ENCODE measurements around the gene SLC9C1.
A peak's percentile ranks its signal among the peaks of the same experiment; 100 is the strongest.

Gene SLC9C1

DNA sequence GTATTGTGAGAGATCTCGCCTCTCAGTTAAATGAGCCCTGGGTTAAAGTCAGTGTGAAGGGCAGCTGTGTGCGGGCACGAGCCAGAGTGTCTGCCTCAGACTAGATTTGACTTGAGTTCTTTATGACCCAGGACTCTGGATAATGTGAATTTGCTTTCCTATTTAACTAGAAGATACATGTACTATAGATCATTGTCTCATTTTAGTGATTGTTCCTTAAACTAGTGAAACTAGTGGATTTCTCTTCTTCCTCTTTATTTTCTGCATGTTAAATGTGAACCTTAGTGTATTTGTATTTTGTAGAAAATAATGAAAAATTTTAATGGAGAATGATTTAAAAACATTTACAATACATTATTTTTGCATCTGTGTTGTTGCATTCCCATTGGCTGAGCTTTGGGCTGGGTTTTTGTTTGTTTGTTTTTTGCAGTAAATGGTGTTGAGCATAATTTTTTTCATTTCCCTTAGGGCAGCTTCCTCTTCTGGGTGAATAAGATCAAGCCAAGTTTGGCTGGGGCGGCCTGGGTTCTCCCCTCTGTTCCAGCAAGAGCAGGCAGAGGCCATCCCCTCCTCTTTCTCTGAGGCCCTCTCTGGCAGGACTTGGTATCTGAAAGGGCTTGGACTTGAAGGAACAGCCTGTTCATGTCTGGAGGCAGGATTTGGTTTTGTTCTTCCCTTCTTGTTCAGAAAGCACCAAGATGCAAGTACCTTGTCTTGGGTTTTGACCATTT is 176.0 kb downstream of the SLC9C1 start:
- no peaks in the 10 kb centered on the region for H4K20me1 ChIP-seq (ENCODE audit: control insufficient read depth, insufficient read depth, low read depth, low read length)
- H3K9me3 ChIP-seq (ENCODE audit: control insufficient read depth, insufficient read depth, low read length) = no peaks in the 10 kb centered on the region
- peak overlapping the region; percentile 65 for H3K4me3 ChIP-seq (ENCODE audit: low read length)
- peaks cover 100% of the 10 kb centered on the region for H3K4me1 ChIP-seq (ENCODE audit: control insufficient read depth, low read length)
- peaks cover 65% of the 10 kb centered on the region for H3K36me3 ChIP-seq (ENCODE audit: control insufficient read depth, low read length)
- TF ChIP-seq, protein P1, sequence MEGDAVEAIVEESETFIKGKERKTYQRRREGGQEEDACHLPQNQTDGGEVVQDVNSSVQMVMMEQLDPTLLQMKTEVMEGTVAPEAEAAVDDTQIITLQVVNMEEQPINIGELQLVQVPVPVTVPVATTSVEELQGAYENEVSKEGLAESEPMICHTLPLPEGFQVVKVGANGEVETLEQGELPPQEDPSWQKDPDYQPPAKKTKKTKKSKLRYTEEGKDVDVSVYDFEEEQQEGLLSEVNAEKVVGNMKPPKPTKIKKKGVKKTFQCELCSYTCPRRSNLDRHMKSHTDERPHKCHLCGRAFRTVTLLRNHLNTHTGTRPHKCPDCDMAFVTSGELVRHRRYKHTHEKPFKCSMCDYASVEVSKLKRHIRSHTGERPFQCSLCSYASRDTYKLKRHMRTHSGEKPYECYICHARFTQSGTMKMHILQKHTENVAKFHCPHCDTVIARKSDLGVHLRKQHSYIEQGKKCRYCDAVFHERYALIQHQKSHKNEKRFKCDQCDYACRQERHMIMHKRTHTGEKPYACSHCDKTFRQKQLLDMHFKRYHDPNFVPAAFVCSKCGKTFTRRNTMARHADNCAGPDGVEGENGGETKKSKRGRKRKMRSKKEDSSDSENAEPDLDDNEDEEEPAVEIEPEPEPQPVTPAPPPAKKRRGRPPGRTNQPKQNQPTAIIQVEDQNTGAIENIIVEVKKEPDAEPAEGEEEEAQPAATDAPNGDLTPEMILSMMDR (IDR thresholded peaks at IDR 0.05; ENCODE audit: low read depth, low read length, poor library complexity, severe bottlenecking) = peak; percentile 37
- no peak for TF ChIP-seq EZH2phosphoT487 (IDR thresholded peaks at IDR 0.05; ENCODE audit: borderline replicate concordance, low read length)
- peaks cover 89% of the 10 kb centered on the region for H3F3A ChIP-seq (ENCODE audit: control insufficient read depth, insufficient read depth)
- peak overlapping the region; percentile 82 for H3K4me2 ChIP-seq (ENCODE audit: low read length)
- no peaks in the 10 kb centered on the region for H3K9me2 ChIP-seq (replicated peaks; ENCODE audit: control insufficient read depth, low read length)
- peaks cover 18% of the 10 kb centered on the region for H3K79me2 ChIP-seq (ENCODE audit: control insufficient read depth, low read length)
- no peaks in the 10 kb centered on the region for H3K27me3 ChIP-seq (ENCODE audit: control insufficient read depth, low read length)
- H3K27ac ChIP-seq (ENCODE audit: low read depth, low read length) = peak overlapping the region; percentile 99

DNA sequence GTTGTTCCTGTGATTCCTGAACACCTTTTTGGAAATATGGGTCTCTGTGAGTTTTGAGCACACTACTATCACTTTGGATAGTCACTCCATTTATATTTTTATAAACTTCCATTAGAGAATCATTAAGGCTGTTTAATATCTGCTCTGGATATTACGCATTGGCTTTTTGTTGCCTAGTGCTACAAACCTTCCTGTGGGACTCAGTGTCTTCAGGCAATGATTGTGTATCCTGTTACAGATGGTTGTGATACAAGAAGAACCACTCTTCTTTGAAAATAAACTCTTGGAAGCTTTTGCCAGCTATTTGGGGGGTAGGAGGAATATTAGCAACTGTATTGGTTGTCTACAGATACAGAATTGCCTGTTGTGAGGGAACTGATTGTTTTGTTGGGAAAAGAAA is 176.6 kb downstream of the SLC9C1 start:
- TF ChIP-seq, protein P1 (IDR thresholded peaks at IDR 0.05; ENCODE audit: low read depth, low read length, poor library complexity, severe bottlenecking) = no peak
- TF ChIP-seq EZH2phosphoT487 (IDR thresholded peaks at IDR 0.05; ENCODE audit: borderline replicate concordance, low read length) = no peak

DNA sequence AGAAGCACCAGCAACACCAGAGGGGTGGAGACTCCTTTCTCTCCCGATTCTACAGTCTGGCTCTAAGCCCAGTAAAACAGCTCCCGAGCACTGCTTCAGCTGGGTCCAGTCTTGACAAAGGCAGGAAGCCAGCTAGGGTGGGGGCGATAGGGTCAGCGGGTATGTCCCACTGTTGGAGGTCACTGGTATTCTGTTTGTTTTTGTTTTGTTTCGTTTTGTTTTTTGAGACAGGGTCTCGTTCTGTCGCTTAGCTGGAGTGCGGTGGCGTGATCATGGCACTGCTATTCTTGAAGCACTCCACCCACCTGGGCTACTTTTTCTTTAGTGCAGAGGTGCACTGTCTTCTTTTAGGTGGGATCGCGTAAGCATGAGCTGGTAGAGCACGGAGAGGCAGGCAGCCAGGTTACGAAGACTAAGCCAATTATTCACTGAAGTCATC is 177.2 kb downstream of the SLC9C1 start:
- Histone ChIP-seq H3K9me3 (ENCODE audit: control insufficient read depth, insufficient read depth, low read length) (no peaks in the 10 kb centered on the region), H3K79me2 (ENCODE audit: control insufficient read depth, low read length) (peaks cover 23% of the 10 kb centered on the region), H3K27me3 (ENCODE audit: control insufficient read depth, low read length) (no peaks in the 10 kb centered on the region), H3K4me1 (ENCODE audit: control insufficient read depth, low read length) (peaks cover 100% of the 10 kb centered on the region), H3K36me3 (ENCODE audit: control insufficient read depth, low read length) (peaks cover 64% of the 10 kb centered on the region), H3K4me2 (ENCODE audit: low read length) (peak overlapping the region; percentile 82), H4K20me1 (ENCODE audit: control insufficient read depth, insufficient read depth, low read depth, low read length) (no peaks in the 10 kb centered on the region), H3K9me2 (replicated peaks; ENCODE audit: control insufficient read depth, low read length) (no peaks in the 10 kb centered on the region), H3K27ac (ENCODE audit: low read depth, low read length) (peak overlapping the region; percentile 99), H3K4me3 (ENCODE audit: low read length) (peak overlapping the region; percentile 65), H3F3A (ENCODE audit: control insufficient read depth, insufficient read depth) (peaks cover 80% of the 10 kb centered on the region)
- TF ChIP-seq, protein P1 (IDR thresholded peaks at IDR 0.05; ENCODE audit: low read depth, low read length, poor library complexity, severe bottlenecking) = no peak
- TF ChIP-seq EZH2phosphoT487 (IDR thresholded peaks at IDR 0.05; ENCODE audit: borderline replicate concordance, low read length) = no peak

More for the DNA sequence above, 176.6 kb downstream of the SLC9C1 start:
- Histone ChIP-seq H3K36me3 (ENCODE audit: control insufficient read depth, low read length) (peaks cover 65% of the 10 kb centered on the region), H3K79me2 (ENCODE audit: control insufficient read depth, low read length) (peaks cover 20% of the 10 kb centered on the region), H3F3A (ENCODE audit: control insufficient read depth, insufficient read depth) (peaks cover 86% of the 10 kb centered on the region), H3K9me3 (ENCODE audit: control insufficient read depth, insufficient read depth, low read length) (no peaks in the 10 kb centered on the region), H3K27me3 (ENCODE audit: control insufficient read depth, low read length) (no peaks in the 10 kb centered on the region), H3K4me2 (ENCODE audit: low read length) (peak overlapping the region; percentile 82), H3K4me3 (ENCODE audit: low read length) (peak overlapping the region; percentile 65), H4K20me1 (ENCODE audit: control insufficient read depth, insufficient read depth, low read depth, low read length) (no peaks in the 10 kb centered on the region), H3K4me1 (ENCODE audit: control insufficient read depth, low read length) (peaks cover 100% of the 10 kb centered on the region), H3K27ac (ENCODE audit: low read depth, low read length) (peak overlapping the region; percentile 99), H3K9me2 (replicated peaks; ENCODE audit: control insufficient read depth, low read length) (no peaks in the 10 kb centered on the region)

All from DOHH2 (cell line).